MM.1S (cell line): ENCODE measurements around the gene TMEM62.

Experiments used
- EZH2phosphoT487 ChIP-seq: fragments of 300-600 bp; sonication (generic); IDR thresholded peaks from 2 replicates; pipeline ENCODE4 v1.6.1; 2018; ENCODE audit warnings: antibody characterized with exemption, low read length
- TF ChIP-seq, protein P1 (sequence below): fragments of 300-600 bp; sonication (generic); IDR thresholded peaks from 2 replicates; pipeline ENCODE4 v1.5.1; 2016; ENCODE audit warnings: antibody characterized with exemption, low read length, mixed read lengths

- TF ChIP-seq, protein P1, sequence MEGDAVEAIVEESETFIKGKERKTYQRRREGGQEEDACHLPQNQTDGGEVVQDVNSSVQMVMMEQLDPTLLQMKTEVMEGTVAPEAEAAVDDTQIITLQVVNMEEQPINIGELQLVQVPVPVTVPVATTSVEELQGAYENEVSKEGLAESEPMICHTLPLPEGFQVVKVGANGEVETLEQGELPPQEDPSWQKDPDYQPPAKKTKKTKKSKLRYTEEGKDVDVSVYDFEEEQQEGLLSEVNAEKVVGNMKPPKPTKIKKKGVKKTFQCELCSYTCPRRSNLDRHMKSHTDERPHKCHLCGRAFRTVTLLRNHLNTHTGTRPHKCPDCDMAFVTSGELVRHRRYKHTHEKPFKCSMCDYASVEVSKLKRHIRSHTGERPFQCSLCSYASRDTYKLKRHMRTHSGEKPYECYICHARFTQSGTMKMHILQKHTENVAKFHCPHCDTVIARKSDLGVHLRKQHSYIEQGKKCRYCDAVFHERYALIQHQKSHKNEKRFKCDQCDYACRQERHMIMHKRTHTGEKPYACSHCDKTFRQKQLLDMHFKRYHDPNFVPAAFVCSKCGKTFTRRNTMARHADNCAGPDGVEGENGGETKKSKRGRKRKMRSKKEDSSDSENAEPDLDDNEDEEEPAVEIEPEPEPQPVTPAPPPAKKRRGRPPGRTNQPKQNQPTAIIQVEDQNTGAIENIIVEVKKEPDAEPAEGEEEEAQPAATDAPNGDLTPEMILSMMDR, result no peak
- no peak for TF ChIP-seq EZH2phosphoT487
Measured at GRCh38 chr15:43107751-43108150, 25.6 kb upstream of the TMEM62 start.
